ENCODE results near the gene NLRC5.

Gene NLRC5

GRCh38 chr16:57123216-57123973, 134.0 kb downstream of the NLRC5 start:
- ChIA-PET CTCF (interaction anchor here (0.7 kb wide), 1 partner anchor 19 kb away, joined by 4 read pairs; no protein-coding TSS in a partner anchor), POLR2A (ENCODE audit: low non-redundant PET) (no interaction called here)
- peak overlapping the region; percentile 17; the same call in 1 of the 2 replicates for H3K27ac ChIP-seq
- no peak for DNase-seq (ENCODE audit: low spot score)
- TF ChIP-seq CTCF (conservative IDR thresholded peaks at IDR 0.05; ENCODE audit: low read depth) = no peak

GRCh38 chr16:57123974-57124674, 134.8 kb downstream of the NLRC5 start:
- TF ChIP-seq CTCF (conservative IDR thresholded peaks at IDR 0.05; ENCODE audit: low read depth) = no peak
- 0 out of 2 replicates have a peak overlapping the region, but pooled peaks have one; percentile 17 for H3K27ac ChIP-seq
- CTCF ChIA-PET = no interaction called here
- no peak for DNase-seq (ENCODE audit: low spot score)
- POLR2A ChIA-PET (ENCODE audit: low non-redundant PET) = no interaction called here

- no peak for TF ChIP-seq CTCF (conservative IDR thresholded peaks at IDR 0.05; ENCODE audit: low read depth)
- H3K27ac ChIP-seq = no peak overlapping the region
- DNase-seq (ENCODE audit: low spot score) = no peak
- CTCF ChIA-PET = no interaction called here
- POLR2A ChIA-PET (ENCODE audit: low non-redundant PET) = no interaction called here
These were observed 136.0 kb downstream of the NLRC5 start for GRCh38 chr16:57125376-57125775.

- CTCF ChIA-PET = no interaction called here
These were observed 136.6 kb downstream of the NLRC5 start for GRCh38 chr16:57125969-57126368.

GRCh38 chr16:57126411-57126810, 137.1 kb downstream of the NLRC5 start:
- ChIA-PET POLR2A (ENCODE audit: low non-redundant PET) (no interaction called here), CTCF (interaction anchor here (1.4 kb wide), 1 partner anchor 22 kb away, joined by 3 read pairs; no protein-coding TSS in a partner anchor)
- no peak for DNase-seq (ENCODE audit: low spot score)
- no peak overlapping the region for H3K27ac ChIP-seq
- TF ChIP-seq CTCF (conservative IDR thresholded peaks at IDR 0.05; ENCODE audit: low read depth) = no peak

More at GRCh38 chr16:57125969-57126368, 136.6 kb downstream of the NLRC5 start:
- POLR2A ChIA-PET (ENCODE audit: low non-redundant PET) = no interaction called here
- TF ChIP-seq CTCF (conservative IDR thresholded peaks at IDR 0.05; ENCODE audit: low read depth) = no peak
- DNase-seq (ENCODE audit: low spot score) = no peak
- no peak overlapping the region for H3K27ac ChIP-seq

- CTCF ChIA-PET = interaction anchor here (0.6 to 1.4 kb wide), 3 partner anchors 22 to 260 kb away, joined by 3 to 4 read pairs (median 4); no protein-coding TSS in a partner anchor
- TF ChIP-seq CTCF (conservative IDR thresholded peaks at IDR 0.05; ENCODE audit: low read depth) = no peak
- POLR2A ChIA-PET (ENCODE audit: low non-redundant PET) = no interaction called here
- H3K27ac ChIP-seq = no peak overlapping the region
- DNase-seq (ENCODE audit: low spot score) = no peak
These were observed 137.8 kb downstream of the NLRC5 start for GRCh38 chr16:57127037-57127763.
